Measurements from ENCODE around the gene CIRBP.

Gene CIRBP

DNA sequence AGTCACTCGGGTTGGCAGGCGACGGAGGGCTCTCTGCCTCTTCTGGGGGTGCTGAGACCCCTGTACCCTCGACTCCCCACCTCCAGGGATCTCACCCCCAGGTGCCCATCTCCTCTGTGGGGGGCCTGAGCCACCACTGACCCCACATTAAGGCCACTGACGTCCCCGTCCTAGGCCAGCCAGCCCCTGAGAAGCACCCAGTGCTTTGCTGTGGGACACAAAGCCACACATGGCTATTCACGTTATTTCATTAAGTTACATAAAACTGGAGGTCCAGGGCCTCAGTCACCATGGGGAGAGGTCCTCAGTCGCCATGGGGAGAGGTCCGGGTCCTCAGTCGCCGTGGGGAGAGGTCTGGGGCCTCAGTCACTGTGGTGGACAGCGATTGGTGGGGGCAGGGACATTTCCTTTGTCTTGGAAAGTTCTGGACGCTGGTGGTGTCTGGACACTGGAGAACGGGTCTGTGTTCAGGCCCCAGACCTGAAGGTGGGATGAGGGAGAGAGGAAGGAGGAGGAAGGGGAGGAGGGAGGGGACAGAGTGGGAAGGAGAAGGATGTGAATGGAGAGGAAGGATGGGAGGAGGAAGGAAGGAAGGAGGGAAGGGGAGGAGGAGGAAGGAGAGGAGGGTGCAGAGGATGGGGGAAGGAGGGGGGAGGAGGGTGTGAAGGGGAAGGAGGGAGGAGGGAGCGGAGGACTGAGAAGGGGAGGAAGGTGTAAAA is 12.6 kb downstream of the CIRBP start:
- no peak for ATAC-seq

DNA sequence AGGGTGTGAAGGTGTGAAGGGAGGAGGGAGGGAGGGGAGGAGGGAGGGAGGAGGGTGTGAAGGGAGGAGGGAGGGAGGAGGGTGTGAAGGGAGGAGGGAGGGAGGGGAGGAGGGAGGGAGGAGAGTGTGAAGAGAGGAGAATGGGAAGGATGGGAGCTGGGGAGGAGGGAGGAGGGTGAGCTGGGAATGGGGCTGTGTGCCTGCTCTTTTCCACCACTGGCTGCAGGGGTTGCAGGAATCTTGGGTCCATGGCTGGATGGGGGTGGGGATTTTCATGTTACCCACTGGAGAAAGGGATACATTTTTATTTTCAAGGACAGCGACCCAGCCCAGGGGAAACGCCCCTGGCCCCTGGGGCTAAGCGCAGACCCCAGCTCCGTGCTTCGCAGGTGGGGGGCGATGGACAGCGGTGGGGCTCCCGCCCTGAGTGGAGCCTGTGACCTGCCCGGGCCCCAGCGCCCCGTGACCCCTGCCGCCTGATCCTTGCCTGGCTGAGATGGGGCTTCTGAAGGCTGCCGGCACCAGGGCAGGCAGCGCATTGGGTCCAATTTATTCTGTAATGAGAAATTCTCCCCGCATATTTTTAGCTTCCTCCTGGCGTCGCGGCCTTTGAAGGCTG is 13.6 kb downstream of the CIRBP start:
- ATAC-seq, result no peak

DNA sequence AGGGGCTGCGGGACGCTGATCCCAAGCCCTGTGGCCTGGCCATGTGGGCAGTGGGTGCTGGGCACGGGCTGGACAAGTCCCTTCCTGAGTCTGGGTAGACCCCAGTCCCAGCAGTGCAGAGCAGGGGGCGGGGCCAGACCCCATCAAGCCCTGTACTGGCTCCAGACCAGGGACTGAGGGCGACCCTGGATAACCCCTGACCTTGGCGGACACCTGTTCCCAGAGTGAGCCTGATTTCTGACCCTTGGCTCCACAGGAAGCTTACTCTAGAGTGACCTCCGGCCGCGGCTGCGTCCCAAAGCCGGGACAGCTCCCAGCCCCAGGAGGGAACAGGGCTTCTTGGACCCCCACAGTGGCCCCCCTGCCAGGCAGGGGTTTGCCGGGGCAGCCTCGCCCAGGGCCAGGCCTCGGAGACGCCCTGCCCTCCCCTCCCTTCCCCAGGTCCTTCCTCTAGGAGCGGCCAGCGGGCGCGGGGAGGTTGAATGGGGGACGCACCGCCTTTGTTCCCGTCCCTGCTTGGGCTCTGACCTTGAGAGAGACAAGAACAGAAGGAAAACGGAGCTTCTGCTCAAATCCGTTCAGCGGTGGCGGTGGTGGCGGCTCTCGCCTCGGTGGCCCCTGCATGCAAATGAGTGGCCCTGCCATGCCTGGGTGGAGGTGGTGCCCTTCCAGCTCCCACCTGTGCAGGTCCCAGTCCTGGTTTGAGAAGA is 14.2 kb downstream of the CIRBP start:
- ATAC-seq, result no peak

DNA sequence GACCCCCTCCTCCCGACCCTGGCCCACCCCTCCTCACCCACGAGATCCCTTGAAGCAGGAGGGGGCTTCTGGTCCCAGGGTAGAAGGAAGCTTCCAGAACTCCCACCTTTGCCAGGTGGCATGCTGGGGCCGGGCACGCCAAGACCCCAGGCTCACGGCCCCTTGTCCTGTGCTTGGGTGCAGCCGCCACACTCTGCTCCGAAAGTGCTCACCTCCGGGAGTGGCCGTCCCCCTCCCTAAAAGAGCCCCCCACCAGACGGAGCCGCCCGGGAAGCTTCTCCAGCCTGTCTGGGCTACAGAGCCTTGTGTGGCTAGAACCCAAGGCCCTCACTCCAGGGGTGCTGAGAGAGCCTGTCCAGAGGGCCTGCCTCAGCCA is 14.8 kb downstream of the CIRBP start:
- no peak for ATAC-seq

DNA sequence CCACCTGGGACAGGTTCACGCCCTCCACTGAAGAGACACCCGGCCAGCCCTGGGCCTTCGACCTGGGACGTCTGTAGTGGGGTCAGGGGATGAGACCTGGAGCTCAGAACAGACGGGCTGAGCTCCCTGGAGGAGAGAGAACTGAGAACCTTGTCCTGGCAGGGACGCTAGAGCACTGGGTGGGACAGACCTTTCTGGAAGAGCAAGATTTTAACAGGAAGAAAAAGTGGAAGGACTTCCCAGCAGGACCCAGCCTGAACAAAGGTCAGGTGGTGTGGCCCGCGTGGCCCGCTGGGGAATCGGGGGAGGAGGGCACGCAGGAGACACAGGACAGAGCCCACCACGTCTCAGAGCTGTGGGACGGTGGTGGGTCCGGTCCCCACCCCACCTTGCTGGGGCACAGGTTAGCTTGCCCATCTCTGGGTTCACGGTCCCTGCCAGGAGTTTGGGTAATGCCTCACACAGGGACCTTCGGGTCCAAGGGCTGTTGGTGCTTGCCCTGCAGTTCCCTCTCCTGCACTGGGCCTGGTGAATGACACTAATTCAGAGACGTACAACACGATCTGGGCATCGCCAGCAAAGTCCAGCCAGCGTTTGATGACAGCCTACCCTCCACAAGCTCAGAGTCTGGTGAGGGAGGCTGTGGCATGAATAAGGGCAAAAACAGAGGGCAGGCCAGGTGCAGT is 15.3 kb downstream of the CIRBP start:
- ATAC-seq, result no peak

DNA sequence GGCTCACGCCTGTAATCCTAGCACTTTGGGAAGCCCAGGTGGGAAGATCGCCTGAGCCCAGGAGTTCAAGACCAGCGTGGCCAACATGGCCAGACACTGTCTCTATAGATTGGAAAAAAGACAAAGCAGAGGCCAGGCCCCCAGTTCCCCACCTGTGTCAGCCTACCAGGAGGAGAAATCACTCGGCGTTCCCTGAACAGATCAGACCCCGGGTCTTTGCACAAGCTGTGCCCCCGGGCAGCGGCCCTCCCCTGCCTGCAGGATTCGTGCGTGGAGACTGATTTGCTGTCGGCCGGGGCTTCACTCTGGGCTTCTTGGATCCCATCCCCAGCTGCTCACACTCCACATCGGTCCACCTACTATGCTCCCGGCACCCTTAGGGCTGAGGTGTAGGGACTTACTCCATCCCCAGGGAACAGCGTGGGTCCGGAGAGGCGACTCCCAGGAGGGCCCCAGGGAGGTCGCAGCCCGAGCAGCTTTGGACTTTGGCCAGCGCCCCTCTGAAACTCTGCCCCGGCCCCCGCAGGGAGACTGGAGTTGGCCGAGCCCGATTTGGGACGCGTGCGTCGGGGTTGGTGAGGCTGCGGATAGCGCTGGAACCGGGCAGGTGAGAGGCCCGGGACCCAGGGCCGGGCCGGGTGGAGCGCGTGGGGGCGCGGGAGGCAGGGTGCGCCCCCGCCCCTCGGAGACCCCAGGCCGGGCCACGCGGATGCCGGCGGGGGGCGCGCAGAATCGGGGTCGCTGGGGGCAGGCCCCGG is 16.0 kb downstream of the CIRBP start:
- ATAC-seq, result no peak

DNA sequence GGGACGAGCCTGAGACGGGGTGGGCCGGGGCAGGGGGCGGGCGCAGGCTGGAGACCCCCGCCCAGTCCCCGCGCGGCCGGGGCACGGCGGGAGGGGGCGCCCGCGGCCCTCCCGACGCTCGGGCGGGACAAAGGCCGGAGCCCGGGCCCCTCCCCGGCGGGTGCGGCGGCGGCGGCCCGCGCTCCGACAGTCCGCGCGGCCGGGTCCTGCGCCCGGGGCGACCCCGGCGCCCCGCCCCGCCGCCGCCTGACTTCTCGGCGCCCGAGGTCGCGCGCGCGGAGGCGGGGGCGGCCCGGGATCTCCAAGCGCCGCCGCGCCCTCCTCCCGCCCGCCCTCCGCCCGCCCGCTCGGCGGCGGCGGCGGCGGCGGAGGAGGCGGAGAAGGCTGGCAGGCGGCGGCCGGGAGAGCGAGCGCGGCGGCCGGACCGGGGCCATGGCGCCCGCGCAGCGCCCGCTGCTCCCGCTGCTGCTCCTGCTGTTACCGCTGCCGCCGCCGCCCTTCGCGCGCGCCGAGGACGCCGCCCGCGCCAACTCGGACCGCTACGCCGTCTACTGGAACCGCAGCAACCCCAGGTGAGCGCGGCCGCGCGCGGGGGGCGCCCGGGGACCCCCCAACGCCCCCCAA is 16.7 kb downstream of the CIRBP start, which contains the start of gene EFNA2:
Gene EFNA2 (plus strand): TSS at position 137 of the 624 bp plus-strand sequence. CDS start 296 bp downstream, at position 433.
- no peak for ATAC-seq

DNA sequence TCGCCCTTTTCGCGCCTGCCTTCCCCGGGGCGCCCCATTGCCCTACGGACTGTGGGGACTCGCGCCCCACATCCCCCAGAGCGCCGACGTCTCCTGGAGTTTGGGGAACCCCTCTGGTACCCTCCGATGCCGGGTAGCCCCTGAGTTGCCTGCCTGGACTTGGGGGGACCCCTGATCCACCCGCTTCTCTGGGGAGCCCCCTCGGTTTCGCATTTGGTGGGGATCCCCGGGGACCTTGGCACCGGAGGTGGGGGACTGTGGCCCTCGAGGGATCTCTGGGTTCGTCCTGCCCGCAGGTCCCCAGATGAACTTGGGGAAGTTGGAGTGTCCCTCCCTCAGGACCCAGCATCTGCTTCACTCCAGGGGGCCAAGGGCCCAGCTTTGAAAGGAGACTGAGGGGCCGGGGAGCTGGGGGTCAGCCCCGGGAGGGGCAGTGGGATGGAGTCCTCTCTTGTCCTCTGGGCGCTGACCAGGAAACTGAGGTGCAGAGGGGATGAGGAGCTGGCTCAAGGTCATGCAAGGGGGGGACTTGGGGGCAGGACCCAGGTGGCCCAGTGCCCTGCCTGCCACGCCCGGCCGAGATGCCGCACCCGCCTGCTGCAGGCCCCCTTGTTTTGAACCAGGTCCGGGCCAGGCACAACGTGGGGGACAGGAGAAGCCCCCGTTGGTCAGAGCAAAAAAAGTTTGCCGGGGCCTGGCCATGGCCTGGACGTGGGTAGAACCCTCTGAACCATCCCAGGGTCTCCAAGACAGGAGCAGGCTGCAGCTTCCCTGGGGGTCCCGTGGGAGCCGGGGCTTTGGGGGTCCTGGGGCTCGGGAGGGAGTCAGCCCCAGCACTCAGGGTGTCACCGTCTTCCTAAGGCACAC is 17.6 kb downstream of the CIRBP start:
- no peak for ATAC-seq

DNA sequence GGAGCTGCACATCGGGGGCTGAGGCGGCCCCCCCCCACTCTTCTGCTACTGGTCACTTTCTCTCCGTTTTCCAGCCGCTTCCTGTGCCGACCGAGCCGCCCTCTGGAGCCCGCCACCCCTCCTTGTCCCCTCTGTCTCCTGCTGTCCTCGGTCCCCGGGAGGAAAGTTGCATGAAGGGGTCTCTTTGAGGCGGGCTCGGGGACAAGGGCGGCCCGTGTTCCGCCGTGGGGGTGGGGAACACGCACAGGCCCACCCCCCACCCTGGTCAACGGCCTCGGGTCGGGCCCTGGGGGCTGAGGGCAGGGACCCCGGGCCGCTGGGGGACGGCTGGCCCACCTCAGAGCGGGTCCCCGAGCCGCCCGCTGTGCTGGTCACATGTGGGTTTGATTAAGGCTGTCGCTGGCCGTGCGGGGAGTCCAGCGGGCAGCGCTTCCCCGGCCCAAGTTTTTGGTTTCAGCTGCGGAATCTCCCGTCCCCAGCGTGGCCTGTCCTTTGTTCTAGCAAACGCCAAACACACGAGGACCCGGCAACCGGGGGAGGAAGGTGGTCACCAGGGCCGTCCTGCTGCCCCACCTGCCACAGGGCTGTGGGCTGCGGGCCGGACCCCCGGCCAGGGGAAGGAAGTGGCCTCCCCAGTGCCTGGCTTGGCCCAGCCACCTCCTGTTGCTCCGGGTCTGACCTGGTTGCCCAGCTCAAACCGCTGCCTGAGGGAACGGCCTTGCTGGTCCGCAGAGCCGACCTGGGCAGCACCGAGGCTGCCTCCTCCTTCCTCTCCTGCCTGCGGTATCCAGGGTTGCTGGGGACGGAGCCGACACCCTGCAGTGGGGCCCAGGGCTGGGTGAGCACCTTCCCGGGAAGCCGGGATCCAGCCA is 18.5 kb downstream of the CIRBP start:
- no peak for ATAC-seq

DNA sequence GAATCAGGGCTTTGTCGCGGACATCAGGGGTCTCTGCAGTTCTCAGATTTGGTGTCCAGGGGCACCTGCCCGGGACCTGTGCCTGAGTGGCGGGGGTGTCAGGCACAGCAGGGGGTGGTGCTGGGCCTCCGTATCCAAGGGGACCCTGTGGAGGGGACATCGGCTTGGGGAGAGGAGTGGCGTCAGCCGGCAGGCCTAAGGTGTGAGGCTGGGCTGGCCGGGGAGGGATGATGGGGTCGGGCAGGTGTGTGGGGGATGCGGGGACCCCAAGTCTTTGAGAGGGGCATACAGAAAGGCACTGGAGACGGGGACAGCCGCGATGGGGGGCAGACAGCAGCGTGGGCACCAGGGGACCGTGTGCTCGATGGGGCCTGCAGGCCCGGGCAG is 19.1 kb downstream of the CIRBP start:
- ATAC-seq, result no peak

DNA sequence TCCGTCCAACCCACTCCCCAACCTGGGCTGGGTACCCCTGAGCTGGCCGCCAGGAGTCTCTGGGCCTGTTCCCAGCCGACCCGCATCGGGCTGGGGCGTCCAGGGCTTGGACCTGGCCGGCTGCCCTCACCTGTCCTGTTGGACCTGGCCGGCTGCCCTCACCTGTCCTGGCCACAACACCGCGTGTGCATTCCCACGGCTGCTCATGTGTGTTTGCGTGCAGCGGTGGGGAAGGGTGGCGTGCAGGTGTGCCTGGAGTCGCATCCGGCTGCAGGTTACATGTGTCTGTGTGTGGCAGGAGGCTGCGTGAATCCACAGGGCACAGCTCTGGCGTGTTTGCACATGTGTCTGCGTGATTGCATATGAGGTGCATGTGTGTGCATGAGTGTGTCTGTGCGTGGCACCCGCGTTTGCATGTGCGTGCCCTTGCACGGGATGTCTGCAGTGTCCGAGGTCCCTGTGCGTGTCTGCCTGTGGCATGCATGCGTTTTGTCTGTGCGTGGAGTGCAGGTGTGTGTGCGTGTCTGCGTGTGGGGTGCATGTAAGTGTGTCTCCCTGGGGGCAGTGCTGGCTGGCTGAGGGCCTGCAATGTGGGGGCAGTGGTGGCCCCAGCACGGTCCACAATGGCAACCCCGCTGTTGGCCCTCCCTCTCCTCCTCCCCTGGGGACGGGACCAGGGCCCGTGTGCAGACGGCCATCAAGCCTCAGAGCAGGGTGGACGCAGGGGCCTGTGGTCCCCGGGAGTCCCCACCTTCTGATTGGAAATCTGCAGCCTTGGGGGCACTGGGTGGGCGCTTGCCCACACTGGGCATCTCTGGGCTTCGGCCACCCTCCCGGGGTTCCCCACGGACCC is 19.9 kb downstream of the CIRBP start:
- ATAC-seq, result no peak

DNA sequence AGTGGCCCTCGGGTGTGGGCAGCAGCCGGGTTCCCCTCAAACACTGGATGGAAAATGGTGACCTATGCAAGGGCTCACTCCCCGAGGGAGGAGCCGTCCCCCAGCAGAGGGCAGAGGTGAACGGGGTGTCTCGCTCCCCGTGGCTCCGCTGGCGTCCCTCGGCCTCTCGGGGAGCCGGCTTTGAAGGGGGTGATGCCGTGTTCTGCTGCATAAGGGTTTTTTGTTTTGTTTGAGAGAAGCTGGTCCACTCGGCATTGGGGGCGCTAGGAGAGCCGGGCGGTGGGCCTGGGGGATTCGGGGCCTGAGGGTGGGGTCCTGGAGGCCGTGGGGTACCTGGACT is 20.5 kb downstream of the CIRBP start:
- no peak for ATAC-seq

DNA sequence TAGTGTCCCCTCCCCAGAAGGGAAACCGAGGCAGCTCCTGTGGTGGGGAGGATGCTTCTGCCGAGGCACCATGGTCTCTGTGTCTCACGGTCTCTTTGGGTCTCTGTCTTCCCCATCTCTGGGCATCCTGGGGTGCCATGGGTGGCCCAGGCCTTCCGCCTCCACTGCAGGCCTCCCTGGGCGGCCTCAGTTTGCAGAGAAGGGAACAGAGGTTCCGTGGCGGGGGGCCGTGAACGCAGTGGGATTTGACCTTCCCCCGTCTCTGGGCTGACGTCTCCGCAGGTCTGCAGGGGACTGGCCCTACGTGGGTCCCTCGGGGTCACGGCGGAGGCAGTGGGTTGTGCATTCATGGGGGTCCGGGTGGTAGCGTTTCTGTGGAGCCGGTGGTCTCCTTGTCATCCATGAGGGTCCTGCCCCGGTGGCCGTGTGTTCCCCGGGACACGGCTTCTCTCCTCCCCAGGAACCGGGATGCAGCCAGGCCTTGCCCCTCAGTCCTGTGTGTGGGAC is 21.1 kb downstream of the CIRBP start:
- no peak for ATAC-seq

DNA sequence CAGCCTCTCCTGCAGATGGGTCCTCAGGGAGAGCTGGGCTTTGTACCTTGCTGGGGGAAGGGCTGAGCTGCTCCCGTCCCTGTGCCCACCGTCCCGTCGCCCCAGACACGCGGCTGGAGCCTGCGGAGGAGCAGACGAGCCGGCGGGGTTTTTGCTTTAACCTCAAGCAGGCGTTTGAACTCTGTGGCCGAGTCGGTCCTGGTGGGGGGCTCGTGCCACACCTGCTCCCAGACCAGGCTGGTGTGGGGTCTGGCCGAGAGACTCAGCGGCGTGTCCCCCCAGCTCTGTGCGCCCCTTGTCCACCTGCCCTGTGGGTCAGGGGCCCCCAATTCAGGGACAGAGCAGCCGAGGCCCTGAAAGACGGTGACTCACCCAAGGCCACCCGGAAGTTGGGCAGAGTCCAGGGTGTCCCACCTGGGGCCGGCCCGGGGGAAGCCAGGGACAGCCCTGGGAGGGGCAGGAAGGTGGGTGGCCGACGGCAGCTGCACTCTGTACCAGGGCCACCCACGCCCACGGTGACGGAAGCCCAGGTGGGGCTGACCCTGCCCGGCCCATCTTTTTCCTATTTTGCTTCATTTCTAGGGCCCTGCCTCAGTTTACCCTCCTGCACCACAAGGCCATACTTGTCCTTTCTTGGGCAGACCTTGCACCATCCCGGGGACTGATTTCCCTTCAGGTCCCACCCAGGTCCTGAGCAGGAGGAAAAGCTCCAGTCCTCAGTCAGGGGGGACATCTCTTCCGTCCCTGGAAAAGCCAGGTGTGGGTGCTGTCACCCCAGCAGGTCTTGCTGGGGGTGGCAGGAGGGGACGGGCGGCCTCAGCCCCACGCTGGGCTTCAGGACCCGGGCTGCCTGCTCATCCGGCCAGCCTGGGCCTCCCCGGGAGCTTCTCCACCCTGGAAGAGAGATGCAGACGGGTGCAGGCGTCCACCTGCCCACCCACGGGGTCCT is 21.8 kb downstream of the CIRBP start:
- no peak for ATAC-seq

DNA sequence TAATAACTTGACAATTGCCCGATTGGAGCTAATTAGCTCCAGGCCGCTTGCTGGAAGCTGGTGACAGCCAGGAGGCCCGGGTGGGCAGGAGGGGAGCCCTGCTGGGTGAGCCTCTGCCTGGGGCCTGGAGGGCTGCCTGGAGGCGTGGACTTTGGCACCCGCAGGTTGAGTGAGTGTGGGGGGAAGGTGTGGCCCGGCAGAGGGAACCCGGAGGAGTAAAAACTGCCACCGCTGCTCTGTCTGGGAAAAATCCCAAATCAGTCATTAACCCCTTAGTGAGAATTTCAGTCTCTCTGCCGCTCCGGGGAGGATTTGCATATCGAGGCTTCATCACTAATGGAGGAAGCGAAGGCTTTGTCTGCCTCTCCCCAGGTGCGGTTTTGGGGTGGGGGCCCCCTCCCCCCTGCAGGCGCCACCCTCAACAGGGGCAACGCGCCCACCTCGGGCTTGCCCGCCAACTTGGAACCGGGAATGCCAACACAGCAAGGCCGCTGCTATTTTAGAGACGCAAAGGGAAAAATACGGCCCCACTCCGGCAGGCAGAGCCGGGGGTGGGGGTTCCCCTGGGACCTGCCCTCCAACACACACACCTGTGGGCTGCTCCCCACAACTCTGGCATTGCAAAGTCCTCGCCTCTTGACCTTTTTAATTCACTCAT is 22.8 kb downstream of the CIRBP start:
- ATAC-seq, result no peak

DNA sequence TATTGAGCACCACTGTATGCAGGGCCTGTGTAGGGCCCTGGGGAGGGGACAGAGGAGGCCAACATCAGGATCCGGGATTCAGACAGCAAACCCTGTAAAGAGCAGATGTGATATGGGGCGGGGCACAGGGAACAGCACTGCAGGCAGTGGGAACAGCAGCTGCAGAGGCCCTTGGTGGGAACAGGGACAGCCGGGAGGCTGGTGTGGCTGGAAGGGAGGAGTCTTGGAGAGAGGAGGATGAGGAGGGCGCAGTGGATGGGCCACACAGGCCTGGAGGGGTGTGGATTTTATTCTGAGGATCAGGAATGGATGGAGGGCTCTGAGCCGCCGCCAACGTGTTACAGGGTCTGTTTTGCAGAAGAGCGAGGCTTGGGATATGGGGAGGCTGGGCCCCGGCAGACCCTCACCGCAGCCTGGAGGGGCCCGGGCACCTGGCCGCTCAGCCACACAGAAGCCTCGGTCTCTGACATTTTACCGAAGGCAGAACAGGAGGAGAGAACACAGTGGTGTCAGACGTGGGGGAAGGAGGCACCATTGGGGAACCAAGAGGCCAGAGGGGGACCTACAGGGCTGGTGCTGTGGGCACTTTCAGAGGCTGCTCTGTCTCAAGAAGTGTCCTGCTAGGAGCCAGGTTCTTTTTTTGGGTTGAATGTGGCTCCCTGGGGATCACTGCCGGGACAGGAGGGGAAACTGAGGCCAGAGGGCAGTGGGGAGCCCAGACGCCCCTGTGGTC is 23.5 kb downstream of the CIRBP start:
- ATAC-seq, result no peak
